OCI-LY1 (cell line): ENCODE data around the gene PTCH1.

ENCODE experiments used
- H2AFZ ChIP-seq: fragments of 200-600 bp; sonication (generic), shearing (Covaris generic); 2 replicates; pipeline ENCODE4 v1.6.0; 2014; ENCODE audit warnings: antibody characterized with exemption, mild to moderate bottlenecking, low read length
- H3F3A ChIP-seq: fragments of 200-600 bp; sonication (generic), shearing (Covaris generic); 2 replicates; pipeline ENCODE4 v1.6.0; 2014; ENCODE audit warnings: mild to moderate bottlenecking, antibody characterized with exemption, low read length, moderate library complexity; ENCODE audit not compliant: insufficient read depth
- H3K27ac ChIP-seq: fragments of 200-600 bp; sonication (generic); 2 replicates; pipeline ENCODE4 v1.5.1; 2014; ENCODE audit warnings: low read length, mixed run types, mild to moderate bottlenecking, low read depth; ENCODE audit not compliant: poor library complexity, severe bottlenecking
- H3K27me3 ChIP-seq: fragments of 200-600 bp; sonication (generic); 2 replicates; pipeline ENCODE4 v1.6.0; 2014; ENCODE audit warnings: antibody characterized with exemption, mild to moderate bottlenecking, low read length, moderate library complexity; ENCODE audit not compliant: insufficient read depth
- H3K36me3 ChIP-seq: fragments of 200-600 bp; sonication (generic); 2 replicates; pipeline ENCODE4 v1.6.1; 2014; ENCODE audit warnings: mild to moderate bottlenecking, antibody characterized with exemption, low read length, moderate library complexity, mixed read lengths; ENCODE audit not compliant: insufficient read depth
- H3K4me1 ChIP-seq: fragments of 200-600 bp; sonication (generic); 2 replicates; pipeline ENCODE4 v1.5.1; 2014; ENCODE audit warnings: mild to moderate bottlenecking, low read length, moderate library complexity; ENCODE audit not compliant: insufficient read depth, severe bottlenecking
- H3K4me2 ChIP-seq: fragments of 200-600 bp; sonication (generic), shearing (Covaris generic); 2 replicates; pipeline ENCODE4 v1.6.1; 2014; ENCODE audit warnings: low read length
- H3K4me3 ChIP-seq: fragments of 200-600 bp; sonication (generic); 2 replicates; pipeline ENCODE4 v1.5.1; 2014; ENCODE audit warnings: low read length, low read depth, mild to moderate bottlenecking, mixed read lengths; ENCODE audit not compliant: poor library complexity, severe bottlenecking
- H3K79me2 ChIP-seq: fragments of 200-600 bp; shearing (Covaris generic); 2 replicates; pipeline ENCODE4 v1.6.1; 2016; ENCODE audit warnings: mixed run types, low read length, mixed read lengths; ENCODE audit not compliant: insufficient read depth
- H3K9ac ChIP-seq: fragments of 200-600 bp; sonication (generic), shearing (Covaris generic); 2 replicates; pipeline ENCODE4 v1.6.1; 2014; ENCODE audit warnings: mild to moderate bottlenecking, low read length, mixed read lengths
- H3K9me2 ChIP-seq: fragments of 200-600 bp; sonication (generic), shearing (Covaris generic); 2 replicates; pipeline ENCODE4 v1.6.1; 2014; ENCODE audit warnings: low read depth, mild to moderate bottlenecking, low read length, mixed read lengths
- H3K9me3 ChIP-seq: fragments of 200-600 bp; shearing (Covaris generic); 2 replicates; pipeline ENCODE4 v1.6.1; 2014; ENCODE audit warnings: low read length, mixed read lengths
- H4K20me1 ChIP-seq: fragments of 200-600 bp; sonication (generic), shearing (Covaris generic); 2 replicates; pipeline ENCODE4 v1.6.0; 2016; ENCODE audit warnings: mild to moderate bottlenecking, low read length; ENCODE audit not compliant: insufficient read depth
- CTCF ChIP-seq: fragments of 200-600 bp; sonication (generic), shearing (Covaris generic); IDR thresholded peaks from 2 replicates; pipeline ENCODE4 v1.5.1; 2017; ENCODE audit warnings: mild to moderate bottlenecking, antibody characterized with exemption, low read length, moderate library complexity, mixed read lengths
- EZH2 ChIP-seq: fragments of 200-600 bp; sonication (generic), shearing (Covaris generic); IDR thresholded peaks from 2 replicates; pipeline ENCODE4 v1.8.0; 2017; ENCODE audit warnings: borderline replicate concordance, mixed run types, mild to moderate bottlenecking, antibody characterized with exemption, low read length, moderate library complexity, mixed read lengths

The PTCH1 gene

DNA sequence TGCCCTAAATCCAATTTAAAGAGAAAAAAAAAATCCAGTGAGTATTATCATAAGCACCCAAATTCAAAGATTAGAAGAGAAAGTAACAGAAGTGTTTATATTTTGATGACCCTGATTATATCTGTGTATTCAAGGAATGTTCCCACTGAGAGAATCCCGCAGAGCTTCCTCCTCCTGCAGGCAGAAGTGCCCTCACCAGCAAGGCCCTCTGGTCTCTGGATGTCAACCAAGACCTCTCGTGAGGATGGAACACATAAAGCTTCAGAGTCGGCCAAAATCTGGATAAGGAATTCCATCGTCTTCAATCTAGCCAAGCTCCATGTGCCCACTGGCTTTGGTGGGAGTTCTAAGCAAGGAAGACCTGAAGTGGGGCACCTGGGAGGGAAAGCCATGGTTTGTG is 18.1 kb downstream of the PTCH1 start:
- Histone ChIP-seq H3K27me3 (no peaks in the 10 kb centered on the region), H3F3A (peaks cover 13% of the 10 kb centered on the region; the same call in 1 of the 2 replicates), H3K4me2 (no peak overlapping the region), H3K9me3 (no peaks in the 10 kb centered on the region), H3K4me1 (peaks cover 81% of the 10 kb centered on the region), H3K9me2 (no peaks in the 10 kb centered on the region), H3K27ac (no peak overlapping the region), H3K36me3 (peaks cover 39% of the 10 kb centered on the region; the same call in 1 of the 2 replicates), H4K20me1 (no peaks in the 10 kb centered on the region), H3K79me2 (peaks cover 52% of the 10 kb centered on the region), H3K9ac (no peak overlapping the region), H3K4me3 (no peak overlapping the region), H2AFZ (no peak overlapping the region)
- TF ChIP-seq EZH2, result no peak
- TF ChIP-seq CTCF, result no peak

DNA sequence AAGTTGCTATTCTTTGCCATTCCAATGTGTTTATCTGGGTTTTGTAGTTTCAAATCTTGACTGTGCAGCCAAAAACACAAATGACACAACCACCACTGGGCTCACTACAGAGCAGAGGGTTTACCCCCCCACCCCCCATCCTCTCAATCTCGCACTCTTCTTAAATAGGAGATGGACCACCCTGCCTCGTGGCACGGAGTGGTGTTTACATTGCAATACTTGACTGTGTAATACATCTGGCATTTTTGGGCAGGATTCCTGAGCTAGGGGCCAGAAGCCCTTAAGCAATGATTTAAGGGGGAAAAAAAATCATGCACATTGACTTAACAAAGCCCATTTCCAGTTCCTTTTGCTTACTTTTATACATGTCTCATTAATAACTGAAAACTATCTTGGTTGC is 19.0 kb downstream of the PTCH1 start:
- Histone ChIP-seq H3K27ac (no peak overlapping the region), H3K36me3 (peaks cover 31% of the 10 kb centered on the region; the same call in 1 of the 2 replicates), H3K4me3 (no peak overlapping the region), H3K79me2 (peaks cover 53% of the 10 kb centered on the region), H3K4me1 (peaks cover 81% of the 10 kb centered on the region), H3K4me2 (no peak overlapping the region), H3F3A (peaks cover 13% of the 10 kb centered on the region; the same call in 1 of the 2 replicates), H3K9me3 (no peaks in the 10 kb centered on the region), H3K9ac (no peak overlapping the region), H3K27me3 (no peaks in the 10 kb centered on the region), H4K20me1 (no peaks in the 10 kb centered on the region), H3K9me2 (no peaks in the 10 kb centered on the region), H2AFZ (no peak overlapping the region)
- no peak for TF ChIP-seq EZH2
- TF ChIP-seq CTCF, result no peak

DNA sequence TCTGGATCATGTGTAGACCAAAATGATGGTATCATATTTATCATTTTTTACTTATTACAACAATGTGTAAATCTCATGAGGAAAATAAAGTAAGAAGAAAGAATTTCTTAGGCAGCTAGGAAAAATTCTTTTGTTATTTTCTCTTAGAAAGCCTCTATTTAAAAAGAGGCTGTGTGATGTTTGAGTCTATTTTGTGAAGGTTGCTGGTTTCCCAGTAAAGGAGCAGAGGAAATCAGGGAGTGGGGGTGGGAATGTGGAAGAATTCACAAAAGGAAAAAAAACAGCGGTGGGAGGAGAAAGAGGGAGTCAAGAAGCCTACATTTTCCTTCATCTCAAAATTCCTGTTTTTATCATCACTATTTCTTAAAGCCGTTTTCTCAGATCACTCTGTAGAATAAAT is 20.1 kb downstream of the PTCH1 start:
- H3K4me1 ChIP-seq, result peaks cover 81% of the 10 kb centered on the region
- peaks cover 53% of the 10 kb centered on the region for H3K79me2 ChIP-seq
- H3K27ac ChIP-seq, result peak overlapping the region; percentile 97
- H3K9me2 ChIP-seq, result no peaks in the 10 kb centered on the region
- no peak overlapping the region for H2AFZ ChIP-seq
- TF ChIP-seq CTCF (no peak), EZH2 (no peak)
- H3K9me3 ChIP-seq, result no peaks in the 10 kb centered on the region
- H3F3A ChIP-seq, result peaks cover 13% of the 10 kb centered on the region; the same call in 1 of the 2 replicates
- H3K4me3 ChIP-seq, result peak overlapping the region; percentile 58
- peak overlapping the region; percentile 87; the same call in 1 of the 2 replicates for H3K4me2 ChIP-seq
- H3K27me3 ChIP-seq, result no peaks in the 10 kb centered on the region
- H3K36me3 ChIP-seq, result peaks cover 20% of the 10 kb centered on the region; the same call in 1 of the 2 replicates
- peak overlapping the region; percentile 17 for H3K9ac ChIP-seq
- H4K20me1 ChIP-seq, result no peaks in the 10 kb centered on the region
